OCI-LY7 (cell line): ENCODE results near the gene CRHR1. TPM values are rescaled to one million over a fixed set of nuclear protein-coding genes. Genes with fewer than 3 reads are reported as not detected.

Source experiments
- BruUV-seq: library from RNA; stranded (reverse); fragments of 400-500 nt; replicated peaks from 2 replicates; lab custom pipeline; 2021; lab: Mats Ljungman, UMichigan
- CTCF ChIA-PET: fragments of 300-600 bp; sonication (Branson Sonifier 250); formaldehyde crosslinking; loops from one replicate; lab custom pipeline; 2022; ENCODE audit warnings: antibody characterized with exemption; ENCODE audit not compliant: unreplicated experiment; lab: Charles Lee
- POLR2A ChIA-PET: fragments of 300-600 bp; sonication (Branson Sonifier 250); formaldehyde crosslinking; loops from one replicate; lab custom pipeline; 2022; ENCODE audit warnings: antibody characterized with exemption; lab: Charles Lee
- DNase-seq: peaks from one replicate; pipeline ENCODE4 v3.0.0-alpha.2; 2015; ENCODE audit warnings: low spot score
- H2AFZ ChIP-seq: fragments of 200-600 bp; sonication (generic), shearing (Covaris generic); 2 replicates; pipeline ENCODE4 v1.6.1; 2014; ENCODE audit warnings: mild to moderate bottlenecking, antibody characterized with exemption, low read length, moderate library complexity
- H3K27ac ChIP-seq: fragments of 200-600 bp; sonication (generic); 2 replicates; pipeline ENCODE4 v1.5.1; 2014; ENCODE audit warnings: mixed run types, low read depth, mild to moderate bottlenecking, moderate library complexity, low read length, inconsistent platforms; ENCODE audit not compliant: poor library complexity, severe bottlenecking
- H3K36me3 ChIP-seq: fragments of 200-600 bp; sonication (generic); 2 replicates; pipeline ENCODE4 v1.6.1; 2014; ENCODE audit warnings: mild to moderate bottlenecking, antibody characterized with exemption, low read length, moderate library complexity, mixed read lengths; ENCODE audit not compliant: insufficient read depth
- H3K4me1 ChIP-seq: fragments of 200-600 bp; sonication (generic); 2 replicates; pipeline ENCODE4 v1.5.1; 2014; ENCODE audit warnings: mild to moderate bottlenecking, low read length; ENCODE audit not compliant: insufficient read depth, poor library complexity, severe bottlenecking
- H3K4me2 ChIP-seq: fragments of 200-600 bp; sonication (generic); 2 replicates; pipeline ENCODE4 v1.6.1; 2014; ENCODE audit warnings: mild to moderate bottlenecking, low read length
- H3K4me3 ChIP-seq: fragments of 200-600 bp; sonication (generic); 2 replicates; pipeline ENCODE4 v1.5.1; 2014; ENCODE audit warnings: mild to moderate bottlenecking, low read depth, low read length; ENCODE audit not compliant: poor library complexity, severe bottlenecking
- H3K79me2 ChIP-seq: fragments of 200-600 bp; sonication (generic); 2 replicates; pipeline ENCODE4 v1.6.1; 2016; ENCODE audit warnings: low read depth, mild to moderate bottlenecking, low read length, moderate library complexity, mixed read lengths; ENCODE audit not compliant: insufficient read depth
- H3K9me2 ChIP-seq: fragments of 200-600 bp; sonication (generic); 2 replicates; pipeline ENCODE4 v1.6.1; 2016; ENCODE audit warnings: mild to moderate bottlenecking, low read length, mixed read lengths; ENCODE audit not compliant: insufficient read depth
- H3K9me3 ChIP-seq: fragments of 200-600 bp; sonication (generic); 2 replicates; pipeline ENCODE4 v1.6.1; 2014; ENCODE audit warnings: mild to moderate bottlenecking, mixed run types, low read length, mixed read lengths
- H4K20me1 ChIP-seq: fragments of 200-600 bp; sonication (generic); 2 replicates; pipeline ENCODE4 v1.6.1; 2014; ENCODE audit warnings: mild to moderate bottlenecking, antibody characterized with exemption, low read length, moderate library complexity, mixed read lengths; ENCODE audit not compliant: insufficient read depth
- CTCF ChIP-seq: fragments of 200-600 bp; sonication (generic); conservative IDR thresholded peaks from 2 replicates; pipeline ENCODE4 v1.5.1; 2014; ENCODE audit warnings: mild to moderate bottlenecking, antibody characterized with exemption, low read length, moderate library complexity, mixed read lengths
- EZH2phosphoT487 ChIP-seq: fragments of 200-600 bp; sonication (generic); IDR thresholded peaks from 2 replicates; pipeline ENCODE4 v1.6.1; 2018; ENCODE audit warnings: low read depth, borderline replicate concordance, mild to moderate bottlenecking, mixed run types, antibody characterized with exemption, low read length, moderate library complexity, mixed read lengths
- intact Hi-C: fragments of 100-400 bp; cut with micrococcal nuclease; formaldehyde crosslinking; loops from one replicate; pipeline ENCODE4 v1.10.0; 2022; ENCODE audit not compliant: unreplicated experiment
- total RNA-seq, 2 experiments: library from RNA; depleted of rRNA in 1 of 2; stranded (reverse); fragments of >200 nt in 1 of 2; shearing (Covaris generic) in 1 of 2; gene quantifications; 2 replicates each; pipeline ENCODE4 v1.2.3, GENCODE V29; 2014 to 2022

Gene CRHR1
- total RNA-seq, 2 experiments from 2014 or later: not detected

- Histone ChIP-seq H3K36me3 (no peaks in the 10 kb centered on the region), H4K20me1 (no peaks in the 10 kb centered on the region), H3K79me2 (no peaks in the 10 kb centered on the region), H3K4me3 (no peak overlapping the region), H3K9me3 (no peaks in the 10 kb centered on the region), H3K4me2 (no peak overlapping the region), H3K4me1 (no peaks in the 10 kb centered on the region), H3K9me2 (no peaks in the 10 kb centered on the region), H3K27ac (no peak overlapping the region), H2AFZ (no peak overlapping the region)
- no peak for DNase-seq
- POLR2A ChIA-PET: no interaction called here
- intact Hi-C loops: no loop called here
- BruUV-seq: no TSS peak
- TF ChIP-seq CTCF (no peak), EZH2phosphoT487 (no peak)
- CTCF ChIA-PET: no interaction called here
These were observed 63.6 kb downstream of the CRHR1 start for GRCh38 chr17:45847747-45848146.

DNA sequence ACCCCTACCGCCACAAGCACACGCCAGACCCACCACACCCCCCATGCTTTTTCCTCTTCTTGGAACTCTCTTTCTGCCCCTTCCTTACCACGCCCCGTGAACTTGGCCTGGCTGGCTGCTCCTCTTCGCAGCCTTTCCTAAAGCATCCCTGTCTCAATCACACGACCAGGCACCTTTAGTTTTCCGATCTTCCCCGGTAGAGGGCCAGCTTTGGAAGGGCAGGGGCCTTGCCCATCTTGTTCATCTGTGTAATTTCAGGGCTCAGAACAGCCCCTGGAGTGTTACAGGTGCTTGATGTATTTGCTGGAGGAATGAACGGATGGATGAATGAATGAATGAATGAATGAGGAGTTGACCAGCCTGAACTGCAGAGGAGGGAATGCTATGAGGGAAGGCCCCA lies 64.3 kb downstream of the CRHR1 start:
- H3K79me2 ChIP-seq: no peaks in the 10 kb centered on the region
- intact Hi-C loops: no loop called here
- no peaks in the 10 kb centered on the region for H3K4me1 ChIP-seq
- no peak overlapping the region for H3K27ac ChIP-seq
- BruUV-seq: no TSS peak
- TF ChIP-seq CTCF (no peak), EZH2phosphoT487 (no peak)
- no peak overlapping the region for H3K4me2 ChIP-seq
- CTCF ChIA-PET: no interaction called here
- POLR2A ChIA-PET: no interaction called here
- H3K4me3 ChIP-seq: no peak overlapping the region
- H4K20me1 ChIP-seq: no peaks in the 10 kb centered on the region
- no peak for DNase-seq
- no peaks in the 10 kb centered on the region for H3K9me2 ChIP-seq
- no peaks in the 10 kb centered on the region for H3K36me3 ChIP-seq
- H2AFZ ChIP-seq: no peak overlapping the region
- H3K9me3 ChIP-seq: no peaks in the 10 kb centered on the region

DNA sequence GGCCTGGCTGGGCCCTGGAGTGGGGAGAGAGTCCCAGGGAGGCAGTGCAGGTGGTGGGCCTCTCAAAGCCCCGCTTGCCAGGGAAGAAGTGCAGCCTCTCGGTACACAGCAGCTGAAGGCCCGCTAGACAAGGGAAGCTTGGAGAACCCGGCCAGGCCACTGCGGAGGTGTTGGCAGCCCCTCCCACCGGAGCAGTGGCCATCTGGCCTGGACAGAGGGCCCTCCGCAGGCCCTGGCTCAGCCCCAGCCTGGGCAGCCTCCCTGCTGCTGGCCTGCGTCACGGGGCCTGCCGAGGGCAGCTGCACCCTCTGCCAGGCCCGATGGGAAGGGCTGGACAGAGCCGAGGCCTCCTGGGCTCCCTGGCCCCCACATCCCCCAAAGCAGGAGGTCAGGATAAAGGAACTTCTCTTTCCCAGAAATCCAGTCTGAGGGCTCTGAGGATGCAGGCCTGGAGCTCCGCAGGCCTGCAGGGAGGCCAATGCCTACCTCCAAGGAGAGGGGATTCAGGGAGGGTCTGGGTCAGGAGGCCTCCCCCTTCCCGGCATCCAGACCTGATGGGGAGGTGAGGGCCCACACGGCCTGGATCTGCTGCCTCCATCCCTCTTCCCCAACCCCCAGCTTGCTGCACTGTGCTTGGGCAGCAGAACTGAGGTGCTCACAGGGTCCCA lies 64.9 kb downstream of the CRHR1 start:
- no peak overlapping the region for H3K4me2 ChIP-seq
- DNase-seq: no peak
- H3K4me3 ChIP-seq: no peak overlapping the region
- intact Hi-C loops: no loop called here
- POLR2A ChIA-PET: no interaction called here
- TF ChIP-seq EZH2phosphoT487 (no peak), CTCF (no peak)
- H3K9me2 ChIP-seq: no peaks in the 10 kb centered on the region
- BruUV-seq: no TSS peak
- H3K79me2 ChIP-seq: no peaks in the 10 kb centered on the region
- H4K20me1 ChIP-seq: no peaks in the 10 kb centered on the region
- no peak overlapping the region for H3K27ac ChIP-seq
- H2AFZ ChIP-seq: no peak overlapping the region
- H3K9me3 ChIP-seq: no peaks in the 10 kb centered on the region
- no peaks in the 10 kb centered on the region for H3K36me3 ChIP-seq
- H3K4me1 ChIP-seq: no peaks in the 10 kb centered on the region
- CTCF ChIA-PET: no interaction called here
